ENCODE measurements around the gene ACOT7. TPM values are rescaled to one million over a fixed set of nuclear protein-coding genes. Genes with fewer than 3 reads are reported as not detected.
"Not testable (repeated sequence)": the region's sequence is repeated elsewhere in the genome, so short reads cannot be mapped to it uniquely, and the experiment has no call there.

ACOT7 gene
- total RNA-seq, 4 donors from 2014 or later, result 23.5 to 50.7 (median 39.0) TPM

GRCh38 chr1:6401673-6402072 is 8.1 kb upstream of the ACOT7 start:
- H3K27me3 ChIP-seq, result peaks cover 0 to 6% (median 0%) of the 10 kb centered on the region in 4 donors
- peaks cover 0 to 9% (median 0%) of the 10 kb centered on the region in 3 donors for H3K4me1 ChIP-seq
- TF ChIP-seq CTCF (IDR thresholded peaks at IDR 0.05) (no peak), POLR2A (IDR thresholded peaks at IDR 0.05) (no peak)
- no peaks in the 10 kb centered on the region for H3K36me3 ChIP-seq
- H3K9me3 ChIP-seq, result no peaks in the 10 kb centered on the region
- H3K27ac ChIP-seq, result no peak overlapping the region
- DNase-seq, result no peak
- no peak overlapping the region for H3K4me3 ChIP-seq
- intact Hi-C loops (cut with DNase I), result no loop called here
- 53 to 66% methylated on average over 6 of the region's 6 CpGs for WGBS, 2 donors

GRCh38 chr1:6399294-6399693 is 5.7 kb upstream of the ACOT7 start:
- Histone ChIP-seq H3K27ac (no peak overlapping the region), H3K4me1 (peaks cover 0 to 19% (median under 1%) of the 10 kb centered on the region in 3 donors), H3K27me3 (no peaks in the 10 kb centered on the region), H3K36me3 (no peaks in the 10 kb centered on the region), H3K4me3 (no peak overlapping the region), H3K9me3 (no peaks in the 10 kb centered on the region)
- DNase-seq, result no peak
- WGBS, 2 donors, result 88 to 90% methylated on average over 3 of the region's 3 CpGs
- TF ChIP-seq POLR2A (IDR thresholded peaks at IDR 0.05) (no peak), CTCF (IDR thresholded peaks at IDR 0.05) (no peak)
- intact Hi-C loops (cut with DNase I), result loop anchor here (5.0 kb wide), 1 partner anchor 42 kb away; no protein-coding TSS in a partner anchor

- DNase-seq, result no peak
- Histone ChIP-seq H3K27me3 (no peaks in the 10 kb centered on the region), H3K9me3 (no peaks in the 10 kb centered on the region), H3K36me3 (no peaks in the 10 kb centered on the region), H3K27ac (no peak overlapping the region), H3K4me1 (peaks cover 1 to 22% (median 4%) of the 10 kb centered on the region in 3 donors), H3K4me3 (no peak overlapping the region)
- intact Hi-C loops (cut with DNase I), result loop anchor here (5.0 kb wide), 1 partner anchor 41 kb away; no protein-coding TSS in a partner anchor
- TF ChIP-seq POLR2A (IDR thresholded peaks at IDR 0.05) (no peak), CTCF (IDR thresholded peaks at IDR 0.05) (no peak)
- WGBS, 2 donors, result 77% methylated on average over 10 of the region's 10 CpGs
Measured at GRCh38 chr1:6397844-6398441, 4.4 kb upstream of the ACOT7 start.

GRCh38 chr1:6396998-6397397 is 3.4 kb upstream of the ACOT7 start:
- intact Hi-C loops (cut with DNase I), result loop anchor here (5.0 kb wide), 1 partner anchor 40 kb away; no protein-coding TSS in a partner anchor
- no peak overlapping the region for H3K4me3 ChIP-seq
- no peaks in the 10 kb centered on the region for H3K9me3 ChIP-seq
- peaks cover 11 to 31% (median 12%) of the 10 kb centered on the region in 3 donors for H3K4me1 ChIP-seq
- H3K27me3 ChIP-seq, result no peaks in the 10 kb centered on the region
- TF ChIP-seq POLR2A (IDR thresholded peaks at IDR 0.05) (no peak), CTCF (IDR thresholded peaks at IDR 0.05) (peak in 1 of 6 experiments; percentile 24)
- no peaks in the 10 kb centered on the region for H3K36me3 ChIP-seq
- H3K27ac ChIP-seq, result no peak overlapping the region
- no peak for DNase-seq

GRCh38 chr1:6395781-6396244 is 2.2 kb upstream of the ACOT7 start:
- not testable (repeated sequence) for H3K27me3 ChIP-seq, H3K9me3 ChIP-seq, DNase-seq, H3K4me3 ChIP-seq, H3K36me3 ChIP-seq, H3K27ac ChIP-seq
- peaks cover 13 to 36% (median 16%) of the 10 kb centered on the region in 3 donors for H3K4me1 ChIP-seq
- WGBS, 2 donors, result no CpG with 5 or more reads among the region's 34 CpGs
- intact Hi-C loops (cut with DNase I), result loop anchor here (5.0 kb wide), 1 partner anchor 39 kb away; no protein-coding TSS in a partner anchor

- 85 to 86% methylated on average over 4 to 6 of the region's 8 CpGs for WGBS, 2 donors
Measured at GRCh38 chr1:6395130-6395529, 1.6 kb upstream of the ACOT7 start.

More at GRCh38 chr1:6395130-6395529, 1.6 kb upstream of the ACOT7 start:
- H3K4me3 ChIP-seq, DNase-seq, H3K36me3 ChIP-seq, H3K9me3 ChIP-seq, H3K27me3 ChIP-seq, H3K27ac ChIP-seq: not testable (repeated sequence)
- H3K4me1 ChIP-seq, result peaks cover 13 to 36% (median 16%) of the 10 kb centered on the region in 3 donors
- intact Hi-C loops (cut with DNase I), result loop anchor here (5.0 kb wide), 1 partner anchor 38 kb away; no protein-coding TSS in a partner anchor

Data from esophagus squamous epithelium (tissue), 5 donors.